SIG-M5 (cell line): ENCODE data around the gene KRTAP9-8.
"Not testable (repeated sequence)": the region's sequence is repeated elsewhere in the genome, so short reads cannot be mapped to it uniquely, and the experiment has no call there.

Experiments
- DNase-seq: peaks from one replicate; lab custom pipeline; 2025; lab: John Stamatoyannopoulos, UW

Gene KRTAP9-8

GRCh38 chr17:41237949-41238437 is at the start of gene KRTAP9-8:
Gene KRTAP9-8 (plus strand): TSS chr17:41237999. CDS start chr17:41238052, 53 bp downstream.
- not testable (repeated sequence) for DNase-seq

GRCh38 chr17:41189837-41190318 is 47.9 kb upstream of the KRTAP9-8 start, which contains the start of gene KRTAP9-1:
Gene KRTAP9-1 (plus strand): TSS chr17:41189887. CDS start chr17:41189887, 0 bp downstream.
- DNase-seq, result not testable (repeated sequence)

GRCh38 chr17:41190328-41190727 is 47.5 kb upstream of the KRTAP9-8 start:
- no peak for DNase-seq

GRCh38 chr17:41196068-41196467 is 41.7 kb upstream of the KRTAP9-8 start:
- no peak for DNase-seq

- no peak for DNase-seq
Measured at GRCh38 chr17:41199421-41200078, 38.2 kb upstream of the KRTAP9-8 start.

GRCh38 chr17:41211845-41212466 is 25.8 kb upstream of the KRTAP9-8 start:
- DNase-seq, result no peak

- no peak for DNase-seq
Measured at GRCh38 chr17:41212524-41213169, 25.2 kb upstream of the KRTAP9-8 start.

GRCh38 chr17:41215681-41216080 is 22.1 kb upstream of the KRTAP9-8 start:
- no peak for DNase-seq

GRCh38 chr17:41223821-41224220 is 14.0 kb upstream of the KRTAP9-8 start:
- DNase-seq, result no peak

- DNase-seq, result no peak
Measured at GRCh38 chr17:41226051-41226450, 11.7 kb upstream of the KRTAP9-8 start.

- not testable (repeated sequence) for DNase-seq
Measured at GRCh38 chr17:41226598-41227095, 11.2 kb upstream of the KRTAP9-8 start, which contains the start of gene KRTAP9-2. Gene KRTAP9-2 (plus strand): TSS chr17:41226648. CDS start chr17:41226655, 7 bp downstream.

GRCh38 chr17:41230094-41230493 is 7.7 kb upstream of the KRTAP9-8 start:
- no peak for DNase-seq

- DNase-seq, result no peak
Measured at GRCh38 chr17:41231731-41232130, 6.1 kb upstream of the KRTAP9-8 start.

- DNase-seq, result not testable (repeated sequence)
Measured at GRCh38 chr17:41232399-41233105, 5.2 kb upstream of the KRTAP9-8 start, which contains the start of gene KRTAP9-3. Gene KRTAP9-3 (plus strand): TSS chr17:41232449. CDS start chr17:41232502, 53 bp downstream.

- DNase-seq, result not testable (repeated sequence)
Measured at GRCh38 chr17:41237116-41237515, 683 bp upstream of the KRTAP9-8 start.

GRCh38 chr17:41246995-41247787 is 9.4 kb downstream of the KRTAP9-8 start:
- not testable (repeated sequence) for DNase-seq

GRCh38 chr17:41249637-41250240 is 11.9 kb downstream of the KRTAP9-8 start, which contains the start of gene KRTAP9-4:
Gene KRTAP9-4 (plus strand): TSS chr17:41249687. CDS start chr17:41249721, 34 bp downstream.
- DNase-seq, result not testable (repeated sequence)

GRCh38 chr17:41251261-41251660 is 13.5 kb downstream of the KRTAP9-8 start:
- no peak for DNase-seq

- no peak for DNase-seq
Measured at GRCh38 chr17:41254861-41255260, 17.1 kb downstream of the KRTAP9-8 start.
